C4-2B (cell line): ENCODE results near the gene PLCB4.
A peak's percentile ranks its signal among the peaks of the same experiment; 100 is the strongest.

ENCODE experiments used
- H3K27ac ChIP-seq: fragments of 450-650 bp; 2 replicates; pipeline ENCODE4 v1.5.1; 2017
- ZFX ChIP-seq: fragments of 450-650 bp; IDR thresholded peaks from 2 replicates; pipeline ENCODE4 v1.6.1; 2017
- TF ChIP-seq, protein P1 (sequence below): fragments of 450-650 bp; conservative IDR thresholded peaks from 2 replicates; pipeline ENCODE4 v1.5.1; 2017; ENCODE audit warnings: mild to moderate bottlenecking

The PLCB4 gene

GRCh38 chr20:9072861-9073500, 4.1 kb downstream of the PLCB4 start:
- no peak overlapping the region for H3K27ac ChIP-seq
- TF ChIP-seq ZFX = no peak
- TF ChIP-seq, protein P1, sequence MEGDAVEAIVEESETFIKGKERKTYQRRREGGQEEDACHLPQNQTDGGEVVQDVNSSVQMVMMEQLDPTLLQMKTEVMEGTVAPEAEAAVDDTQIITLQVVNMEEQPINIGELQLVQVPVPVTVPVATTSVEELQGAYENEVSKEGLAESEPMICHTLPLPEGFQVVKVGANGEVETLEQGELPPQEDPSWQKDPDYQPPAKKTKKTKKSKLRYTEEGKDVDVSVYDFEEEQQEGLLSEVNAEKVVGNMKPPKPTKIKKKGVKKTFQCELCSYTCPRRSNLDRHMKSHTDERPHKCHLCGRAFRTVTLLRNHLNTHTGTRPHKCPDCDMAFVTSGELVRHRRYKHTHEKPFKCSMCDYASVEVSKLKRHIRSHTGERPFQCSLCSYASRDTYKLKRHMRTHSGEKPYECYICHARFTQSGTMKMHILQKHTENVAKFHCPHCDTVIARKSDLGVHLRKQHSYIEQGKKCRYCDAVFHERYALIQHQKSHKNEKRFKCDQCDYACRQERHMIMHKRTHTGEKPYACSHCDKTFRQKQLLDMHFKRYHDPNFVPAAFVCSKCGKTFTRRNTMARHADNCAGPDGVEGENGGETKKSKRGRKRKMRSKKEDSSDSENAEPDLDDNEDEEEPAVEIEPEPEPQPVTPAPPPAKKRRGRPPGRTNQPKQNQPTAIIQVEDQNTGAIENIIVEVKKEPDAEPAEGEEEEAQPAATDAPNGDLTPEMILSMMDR = no peak

- TF ChIP-seq, protein P1 = no peak
- TF ChIP-seq ZFX = no peak
- H3K27ac ChIP-seq = peak overlapping the region; percentile 64
Observed at GRCh38 chr20:9075264-9076095, 6.6 kb downstream of the PLCB4 start.

DNA sequence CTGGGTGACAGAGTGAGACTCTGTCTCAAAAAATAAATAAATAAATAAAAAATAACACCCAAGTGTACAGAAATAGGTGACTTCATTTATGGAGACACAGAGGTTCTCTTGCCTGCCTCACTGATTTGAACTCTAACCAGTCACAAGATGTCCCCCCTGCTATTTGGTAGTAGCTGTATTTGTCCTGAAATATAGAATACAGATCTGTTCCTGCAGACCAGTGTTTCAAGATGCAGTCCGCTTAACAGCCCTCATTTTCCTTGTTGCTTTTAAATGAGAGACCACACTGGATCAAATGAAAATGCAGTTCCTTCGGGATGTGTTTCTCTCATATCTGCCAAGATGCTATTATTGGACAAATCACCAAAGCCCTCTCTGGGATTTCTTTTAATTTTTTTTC, 7.6 kb downstream of the PLCB4 start:
- peak overlapping the region; percentile 64; the same call in 1 of the 2 replicates for H3K27ac ChIP-seq
- TF ChIP-seq ZFX = no peak
- TF ChIP-seq, protein P1 = no peak

DNA sequence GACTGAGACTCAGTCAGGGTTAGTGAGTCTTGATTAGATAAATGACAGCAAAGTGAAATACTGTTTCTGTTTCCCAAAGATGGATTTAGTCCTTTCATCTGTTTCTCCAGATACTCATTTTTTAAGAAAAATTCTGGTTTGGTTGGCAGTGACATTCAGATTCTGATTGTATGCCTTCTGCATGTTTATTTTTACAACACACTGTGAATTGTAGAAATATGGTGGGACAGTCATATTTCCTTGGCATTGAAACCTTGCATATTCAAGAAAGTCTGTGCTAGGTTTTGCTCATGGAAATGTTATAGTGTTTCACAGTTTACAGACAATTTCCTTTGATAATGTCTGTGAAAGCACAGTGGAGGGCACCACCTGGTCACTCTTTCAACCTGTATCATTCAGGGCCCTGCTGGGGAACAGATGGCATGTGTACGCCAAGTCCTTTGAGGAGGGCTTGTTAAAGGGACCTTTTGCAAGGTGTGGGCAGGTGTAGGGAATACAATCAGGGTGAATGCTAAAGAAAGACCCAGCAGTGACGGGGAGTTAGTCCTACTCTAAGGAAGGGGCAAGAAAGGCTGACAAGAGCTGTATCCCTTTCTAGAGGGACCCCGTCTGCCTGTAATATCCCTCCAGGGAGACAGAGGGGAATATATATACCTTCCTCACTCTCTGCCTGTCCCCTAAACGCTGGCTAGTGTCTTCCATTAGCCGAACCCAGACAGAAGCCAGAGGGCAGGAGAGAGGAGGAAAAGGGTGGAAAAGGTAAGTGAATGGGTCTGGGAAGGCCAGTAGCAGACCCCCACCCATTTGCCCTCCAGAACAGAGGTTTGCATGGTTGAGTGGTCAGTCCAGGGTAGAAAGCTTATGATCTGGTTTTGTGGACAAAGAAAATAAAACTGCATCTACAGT, 10.2 kb downstream of the PLCB4 start:
- TF ChIP-seq, protein P1 = no peak
- no peak for TF ChIP-seq ZFX

DNA sequence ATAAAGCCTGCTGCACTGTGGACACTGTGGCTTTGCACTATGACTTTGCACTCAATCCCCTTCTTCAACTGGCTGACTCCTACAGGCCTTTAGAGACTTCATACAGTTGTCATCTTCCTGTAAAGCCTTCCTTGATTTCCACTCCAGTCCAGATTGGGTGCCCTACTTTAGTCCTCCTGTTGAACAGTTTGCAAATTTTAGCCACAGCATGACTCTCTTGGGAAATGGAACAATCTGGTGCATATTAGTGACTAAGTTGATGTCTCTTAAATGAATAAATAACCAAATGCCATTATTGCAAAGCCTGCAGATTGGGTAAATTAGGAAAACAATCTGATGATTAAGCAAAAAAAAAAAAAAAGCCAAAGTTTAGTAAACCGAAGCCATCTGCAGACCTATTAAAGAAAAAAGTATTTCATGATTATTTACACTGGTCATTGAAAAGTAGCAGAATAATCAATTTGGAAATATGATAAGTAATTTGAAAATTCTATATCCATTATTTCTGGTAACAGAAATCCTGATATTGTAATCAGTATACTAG, 12.6 kb downstream of the PLCB4 start:
- no peak for TF ChIP-seq ZFX
- TF ChIP-seq, protein P1 = no peak
- no peak overlapping the region for H3K27ac ChIP-seq

More for the DNA sequence above, 10.2 kb downstream of the PLCB4 start:
- H3K27ac ChIP-seq = no peak overlapping the region

DNA sequence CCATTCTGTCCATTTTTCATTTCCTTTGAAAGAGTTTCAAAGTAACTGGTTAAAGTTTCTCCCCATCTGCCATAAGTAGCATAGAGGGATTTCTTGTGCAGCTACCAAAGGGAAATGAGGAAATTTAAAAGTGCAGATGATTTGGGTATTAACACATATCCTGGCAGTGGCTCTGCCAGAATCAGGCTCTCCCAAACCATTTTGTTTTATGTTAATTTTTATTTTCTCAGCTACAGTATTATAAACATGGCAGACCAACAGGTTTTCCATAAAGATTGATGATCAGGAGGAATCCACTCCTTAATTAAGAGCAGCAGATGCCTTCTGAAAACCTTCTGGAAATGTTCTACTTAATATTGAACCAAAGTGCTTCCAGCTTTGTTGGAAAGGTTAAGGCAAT, 13.9 kb downstream of the PLCB4 start:
- TF ChIP-seq, protein P1 = no peak
- TF ChIP-seq ZFX = no peak
- no peak overlapping the region for H3K27ac ChIP-seq
